PC-3 (cell line): ENCODE measurements around the gene C2CD4A. TPM values are rescaled to one million over a fixed set of nuclear protein-coding genes. Genes with fewer than 3 reads are reported as not detected.

ENCODE experiments used
- ATAC-seq: fragments of 200-7000 bp; cut with Tn5 transposase; 2 replicates; pipeline ENCODE4 v1.9.1; 2020; ENCODE audit warnings: mild to moderate bottlenecking, moderate library complexity
- BruUV-seq: library from RNA; stranded (reverse); fragments of 400-500 nt; replicated peaks from 2 replicates; lab custom pipeline; 2021; lab: Mats Ljungman, UMichigan
- CTCF ChIA-PET: fragments of 300-600 bp; sonication (Branson Sonifier 250); formaldehyde crosslinking; loops from one replicate; lab custom pipeline; 2022; ENCODE audit warnings: antibody characterized with exemption; lab: Charles Lee
- POLR2A ChIA-PET: fragments of 300-600 bp; sonication (Branson Sonifier 250); formaldehyde crosslinking; loops from one replicate; lab custom pipeline; 2022; ENCODE audit warnings: antibody characterized with exemption; ENCODE audit not compliant: unreplicated experiment; lab: Charles Lee
- DNase-seq: peaks from one replicate; pipeline ENCODE4 v3.0.0-alpha.2; 2015
- H2AFZ ChIP-seq: fragments of 300-600 bp; sonication (generic); 2 replicates; pipeline ENCODE4 v1.6.0; 2016; ENCODE audit warnings: antibody characterized with exemption, low read length
- H3F3A ChIP-seq: fragments of 300-600 bp; sonication (generic); one replicate; pipeline ENCODE4 v1.6.0; 2017; ENCODE audit warnings: antibody characterized with exemption, low read length, control low read depth, mild to moderate bottlenecking; ENCODE audit not compliant: unreplicated experiment
- H3K27ac ChIP-seq: fragments of 300-600 bp; sonication (generic); 2 replicates; pipeline ENCODE4 v1.5.1; 2016; ENCODE audit warnings: mild to moderate bottlenecking, low read length
- H3K27me3 ChIP-seq: fragments of 300-600 bp; sonication (generic); 2 replicates; pipeline ENCODE4 v1.6.1; 2016; ENCODE audit warnings: low read length, mixed read lengths
- H3K36me3 ChIP-seq: fragments of 300-600 bp; sonication (generic); 2 replicates; pipeline ENCODE4 v1.6.1; 2016; ENCODE audit warnings: low read depth, mixed run types, low read length, mixed read lengths
- H3K4me1 ChIP-seq: fragments of 300-600 bp; sonication (generic); 2 replicates; pipeline ENCODE4 v1.5.1; 2016; ENCODE audit warnings: low read length; ENCODE audit not compliant: insufficient read depth
- H3K4me2 ChIP-seq: fragments of 300-600 bp; sonication (generic); 2 replicates; pipeline ENCODE4 v1.6.0; 2016; ENCODE audit warnings: low read length
- H3K4me3 ChIP-seq: fragments of 300-600 bp; sonication (generic); 2 replicates; pipeline ENCODE4 v1.5.1; 2016; ENCODE audit warnings: mild to moderate bottlenecking, low read length, mixed read lengths
- H3K79me2 ChIP-seq: fragments of 300-600 bp; sonication (generic); 2 replicates; pipeline ENCODE4 v1.6.1; 2017; ENCODE audit warnings: low read length, mixed read lengths
- H3K9ac ChIP-seq: fragments of 300-600 bp; sonication (generic); 2 replicates; pipeline ENCODE4 v1.6.0; 2016; ENCODE audit warnings: mild to moderate bottlenecking, low read length
- H3K9me2 ChIP-seq: fragments of 300-600 bp; sonication (generic); replicated peaks from 2 replicates; pipeline ENCODE4 v1.6.1; 2016; ENCODE audit warnings: mixed run types, low read length, mixed read lengths
- H3K9me3 ChIP-seq: fragments of 300-600 bp; sonication (generic); 2 replicates; pipeline ENCODE4 v1.6.1; 2016; ENCODE audit warnings: low read length, mixed read lengths
- H4K20me1 ChIP-seq: fragments of 300-600 bp; sonication (generic); 2 replicates; pipeline ENCODE4 v1.6.1; 2016; ENCODE audit warnings: low read length, mixed read lengths
- CTCF ChIP-seq: fragments of 300-600 bp; sonication (generic); conservative IDR thresholded peaks from 2 replicates; pipeline ENCODE4 v1.5.1; 2017; ENCODE audit warnings: antibody characterized with exemption, low read depth, mild to moderate bottlenecking, low read length
- EZH2 ChIP-seq: fragments of 300-600 bp; sonication (generic); IDR thresholded peaks from one replicate; pipeline ENCODE4 v1.6.1; 2017; ENCODE audit warnings: antibody characterized with exemption, mild to moderate bottlenecking, low read length; ENCODE audit not compliant: unreplicated experiment
- EZH2phosphoT487 ChIP-seq: fragments of 300-600 bp; sonication (generic); IDR thresholded peaks from 2 replicates; pipeline ENCODE4 v1.6.1; 2018; ENCODE audit warnings: mild to moderate bottlenecking, antibody characterized with exemption, low read length, borderline replicate concordance
- intact Hi-C: fragments of 100-400 bp; cut with micrococcal nuclease; formaldehyde crosslinking; loops from 2 replicates; pipeline ENCODE4 v1.9.0; 2023
- total RNA-seq: library from RNA; depleted of rRNA; stranded (reverse); fragments of >200 nt; gene quantifications from 2 replicates; pipeline ENCODE4 v1.2.3, GENCODE V29; 2014

C2CD4A gene
- total RNA-seq, 1 experiment from 2014 or later: 0.11 TPM

GRCh38 chr15:62083194-62084154, 16.7 kb downstream of the C2CD4A start:
- no TSS peak for BruUV-seq
- H3F3A ChIP-seq: no peaks in the 10 kb centered on the region
- DNase-seq: no peak
- H3K36me3 ChIP-seq: no peaks in the 10 kb centered on the region
- ChIA-PET CTCF (interaction anchor here (0.6 kb wide), 1 partner anchor 521 kb away, joined by 16 read pairs; no protein-coding TSS in a partner anchor), POLR2A (no interaction called here)
- TF ChIP-seq EZH2 (no peak), EZH2phosphoT487 (no peak), CTCF (no peak)
- peaks cover 11% of the 10 kb centered on the region for H3K4me1 ChIP-seq
- no peak for ATAC-seq
- H3K9me2 ChIP-seq: no peaks in the 10 kb centered on the region
- H3K4me3 ChIP-seq: no peak overlapping the region
- H3K27me3 ChIP-seq: no peaks in the 10 kb centered on the region
- no peak overlapping the region for H3K9ac ChIP-seq
- no peaks in the 10 kb centered on the region for H3K9me3 ChIP-seq
- no peak overlapping the region for H3K4me2 ChIP-seq
- intact Hi-C loops: no loop called here
- no peak overlapping the region for H3K27ac ChIP-seq
- H2AFZ ChIP-seq: no peak overlapping the region
- H4K20me1 ChIP-seq: no peaks in the 10 kb centered on the region
- no peaks in the 10 kb centered on the region for H3K79me2 ChIP-seq

GRCh38 chr15:62085740-62086139, 19.0 kb downstream of the C2CD4A start:
- ATAC-seq (no peak), DNase-seq (no peak)
- TF ChIP-seq EZH2phosphoT487 (no peak), CTCF (no peak), EZH2 (no peak)
- no TSS peak for BruUV-seq
- no peak overlapping the region for H3K27ac ChIP-seq
- ChIA-PET POLR2A (no interaction called here), CTCF (no interaction called here)
- no peaks in the 10 kb centered on the region for H3K27me3 ChIP-seq
- no peaks in the 10 kb centered on the region for H3K9me2 ChIP-seq
- H3F3A ChIP-seq: no peaks in the 10 kb centered on the region
- no peaks in the 10 kb centered on the region for H3K36me3 ChIP-seq
- no peak overlapping the region for H2AFZ ChIP-seq
- no peak overlapping the region for H3K9ac ChIP-seq
- H4K20me1 ChIP-seq: no peaks in the 10 kb centered on the region
- H3K79me2 ChIP-seq: no peaks in the 10 kb centered on the region
- H3K4me3 ChIP-seq: no peak overlapping the region
- peaks cover 11% of the 10 kb centered on the region for H3K4me1 ChIP-seq
- intact Hi-C loops: no loop called here
- H3K4me2 ChIP-seq: no peak overlapping the region
- no peaks in the 10 kb centered on the region for H3K9me3 ChIP-seq
